ENCODE results near the gene GKN2. TPM values are rescaled to one million over a fixed set of nuclear protein-coding genes. Genes with fewer than 3 reads are reported as not detected.

Gene GKN2
- polyA plus RNA-seq, 2 of the 4 experiments (the other 2 are of a cell fraction), result 0.93 to 3.7 TPM

GRCh38 chr2:68937346-68938055 lies 15.2 kb downstream of the GKN2 start:
- peak; percentile 46 to 53; a peak in 4 of 6 replicates for ATAC-seq
- H3K9me3 ChIP-seq, result peaks cover 26% of the 10 kb centered on the region
- DNase-seq (ENCODE audit: low read depth in 1 of 2, low spot score in 1 of 2), result no peak
- POLR2A ChIA-PET, result no interaction called here
- FAIRE-seq, result no peak
- WGBS (ENCODE audit: missing lambda C conversion rate), result 90% methylated on average over 5 of the region's 5 CpGs
- CTCF ChIA-PET, result interaction anchor here (1.4 to 6.7 kb wide), 5 partner anchors 11 to 496 kb away, joined by 3 to 57 read pairs (median 7); partner anchors contain the start of gene ANTXR1
- no peak for TF ChIP-seq POLR2A (IDR thresholded peaks at IDR 0.05; ENCODE audit: low read length)
- no peak for TF ChIP-seq BHLHE40 (IDR thresholded peaks at IDR 0.05; ENCODE audit: low read depth, low read length)
- TF ChIP-seq RAD21 (conservative IDR thresholded peaks at IDR 0.05 in 1 of 2, IDR thresholded peaks at IDR 0.05 in 1 of 2), result no peak
- TF ChIP-seq NFE2L2 (conservative IDR thresholded peaks at IDR 0.05; ENCODE audit: low read length), result no peak
- TF ChIP-seq BCL3 (IDR thresholded peaks at IDR 0.05), result no peak
- TF ChIP-seq MYC (IDR thresholded peaks at IDR 0.05; ENCODE audit: borderline replicate concordance, low read length), result no peak
- TF ChIP-seq TP53 (CRISPR knock-in tag; IDR thresholded peaks at IDR 0.05), result no peak
- TF ChIP-seq FOXS1 (CRISPR knock-in tag; IDR thresholded peaks at IDR 0.05), result no peak
- TF ChIP-seq EP300 (IDR thresholded peaks at IDR 0.05), result no peak
- TF ChIP-seq USF2 (IDR thresholded peaks at IDR 0.05), result no peak
- TF ChIP-seq FOSL2 (IDR thresholded peaks at IDR 0.05), result no peak
- no peak for TF ChIP-seq FOSL2 (CRISPR knock-in tag; IDR thresholded peaks at IDR 0.05)
- no peak for TF ChIP-seq ELK1 (IDR thresholded peaks at IDR 0.05; ENCODE audit: low read depth, low read length)
- no peak for TF ChIP-seq E2F6 (IDR thresholded peaks at IDR 0.05; ENCODE audit: borderline replicate concordance, low read depth)
- no peak for TF ChIP-seq MAX (IDR thresholded peaks at IDR 0.05)
- no peak for TF ChIP-seq ZNF302 (CRISPR knock-in tag; IDR thresholded peaks at IDR 0.05)
- no peak for TF ChIP-seq ZC3H11A (IDR thresholded peaks at IDR 0.05)
- no peak for TF ChIP-seq RFX5 (IDR thresholded peaks at IDR 0.05)
- peaks cover 13% of the 10 kb centered on the region for H3K4me1 ChIP-seq
- H3K4me3 ChIP-seq, result no peak overlapping the region
- H3K4me2 ChIP-seq, result no peak overlapping the region
- H3K27ac ChIP-seq, result peak overlapping the region in 1 of 2 experiments; percentile 72; a peak in 2 of 6 replicates

- ChIA-PET CTCF (interaction anchor here (1.4 to 6.7 kb wide), 4 partner anchors 11 to 496 kb away, joined by 3 to 57 read pairs (median 21); no protein-coding TSS in a partner anchor), POLR2A (no interaction called here)
- ATAC-seq (peak in 1 of 2 experiments; percentile 41; a peak in 3 of 6 replicates), FAIRE-seq (no peak), DNase-seq (ENCODE audit: low read depth in 1 of 2, low spot score in 1 of 2) (no peak)
- Histone ChIP-seq H3K4me2 (peak overlapping the region; percentile 23; the same call in 1 of the 3 replicates), H3K27ac (peak overlapping the region in 1 of 2 experiments; percentile 72; a peak in 3 of 6 replicates), H3K9me3 (peaks cover 20% of the 10 kb centered on the region; the same call in 2 of the 3 replicates), H3K4me1 (peaks cover 13% of the 10 kb centered on the region), H3K4me3 (no peak overlapping the region)
- no peak for TF ChIP-seq RCOR1 (IDR thresholded peaks at IDR 0.05; ENCODE audit: low read depth, low read length)
- TF ChIP-seq ZFP36 (IDR thresholded peaks at IDR 0.05; ENCODE audit: borderline replicate concordance, partially characterized antibody), result no peak
- no peak for TF ChIP-seq HEYL (CRISPR knock-in tag; IDR thresholded peaks at IDR 0.05)
- no peak for TF ChIP-seq FOXS1 (CRISPR knock-in tag; IDR thresholded peaks at IDR 0.05)
- TF ChIP-seq BHLHE40 (IDR thresholded peaks at IDR 0.05; ENCODE audit: low read depth, low read length), result no peak
- no peak for TF ChIP-seq PBX3 (IDR thresholded peaks at IDR 0.05)
- 72% methylated on average over 1 of the region's 1 CpG for WGBS (ENCODE audit: missing lambda C conversion rate)
These were observed 15.8 kb downstream of the GKN2 start for GRCh38 chr2:68936889-68937288.
